SH-SY5Y (cell line): Measurements from ENCODE around the gene RASGEF1C.

ENCODE experiments used
- GATA2 ChIP-seq: IDR thresholded peaks from 2 replicates; pipeline ENCODE4 v1.6.1; 2011; ENCODE audit warnings: mild to moderate bottlenecking, low read depth, low read length
- GATA3 ChIP-seq: IDR thresholded peaks from 2 replicates; pipeline ENCODE4 v1.6.1; 2011; ENCODE audit warnings: low read depth, mild to moderate bottlenecking, low read length, moderate library complexity

DNA sequence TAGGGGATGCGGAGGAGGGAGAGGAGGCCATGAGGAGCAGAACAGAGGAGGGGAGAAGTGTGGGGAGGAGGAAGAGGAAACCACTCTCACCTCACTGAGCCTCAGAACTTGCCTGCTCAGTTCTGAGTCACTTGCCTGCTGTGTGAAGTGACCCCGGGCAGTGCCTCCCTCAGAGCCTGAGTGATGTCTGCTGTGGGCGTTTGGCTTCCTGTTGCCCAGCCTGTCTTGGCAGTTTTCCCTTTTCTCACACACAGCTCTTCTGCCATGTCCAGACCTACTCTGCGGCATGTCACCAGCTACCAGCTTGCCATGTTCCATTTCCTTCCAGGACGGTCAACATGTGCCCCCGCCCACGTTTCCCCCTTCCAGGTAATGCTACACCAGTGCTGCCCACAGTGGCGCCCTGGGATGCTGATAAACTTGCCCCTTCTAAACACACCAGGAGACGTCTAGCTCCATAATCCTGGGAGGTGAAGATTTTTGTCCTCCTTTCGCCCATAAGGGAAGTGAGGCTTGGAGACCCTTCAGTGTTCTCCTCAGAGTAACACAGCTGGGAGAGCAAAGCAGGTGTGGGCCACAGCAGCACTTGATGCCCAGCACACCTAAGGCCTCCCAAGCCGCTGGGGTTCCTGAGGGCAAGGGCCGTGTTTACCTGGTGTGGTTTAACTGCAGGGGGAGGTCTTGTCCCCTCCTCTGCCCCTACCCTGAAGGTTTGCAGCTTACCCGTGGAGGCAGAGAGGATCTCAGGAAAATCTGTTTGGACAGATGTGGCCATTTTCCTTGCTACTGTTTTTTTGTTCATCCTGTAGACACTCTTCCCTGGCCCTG is 73.7 kb downstream of the RASGEF1C start:
- TF ChIP-seq GATA2 (no peak), GATA3 (no peak)
